GM23338 (cell line): ENCODE results near the gene CCR5.

Experiments
- CREB1 ChIP-seq: fragments of 250-450 bp; sonication (Bioruptor Pico); IDR thresholded peaks from 2 replicates; pipeline ENCODE4 v1.5.0; 2020; ENCODE audit warnings: low read depth, mild to moderate bottlenecking, moderate library complexity
- EZH2 ChIP-seq: fragments of 200-600 bp; sonication (generic); IDR thresholded peaks from one replicate; pipeline ENCODE4 v1.8.0; 2017; ENCODE audit warnings: antibody characterized with exemption, mild to moderate bottlenecking, low read depth; ENCODE audit not compliant: unreplicated experiment
- EZH2phosphoT487 ChIP-seq: fragments of 200-600 bp; sonication (generic); IDR thresholded peaks from one replicate; pipeline ENCODE4 v1.8.1; 2018; ENCODE audit warnings: antibody characterized with exemption; ENCODE audit not compliant: unreplicated experiment
- JUNB ChIP-seq: IDR thresholded peaks from one replicate; pipeline ENCODE4 v1.6.1; 2016; ENCODE audit warnings: antibody characterized with exemption; ENCODE audit not compliant: unreplicated experiment
- NANOG ChIP-seq: IDR thresholded peaks from 2 replicates; pipeline ENCODE4 v1.6.1; 2016; ENCODE audit warnings: antibody characterized with exemption, borderline replicate concordance
- POLR2AphosphoS5 ChIP-seq: IDR thresholded peaks from 2 replicates; pipeline ENCODE4 v1.6.1; 2016; ENCODE audit warnings: antibody characterized with exemption, low read depth
- STAT1 ChIP-seq: IDR thresholded peaks from one replicate; pipeline ENCODE4 v1.6.1; 2016; ENCODE audit warnings: antibody characterized with exemption; ENCODE audit not compliant: unreplicated experiment
- ZNF114 ChIP-seq: fragments of 250-450 bp; sonication (Bioruptor Pico); IDR thresholded peaks from 2 replicates; pipeline ENCODE4 v1.5.0; 2020; ENCODE audit warnings: mild to moderate bottlenecking, moderate library complexity
- ZNF331 ChIP-seq: fragments of 250-450 bp; sonication (Bioruptor Pico); IDR thresholded peaks from 2 replicates; pipeline ENCODE4 v1.5.0; 2020; ENCODE audit warnings: low read depth, mild to moderate bottlenecking, moderate library complexity
- TF ChIP-seq, protein P1 (sequence below): IDR thresholded peaks from 2 replicates; pipeline ENCODE4 v1.6.1; 2016; ENCODE audit warnings: antibody characterized with exemption
- TF ChIP-seq, protein P2 (sequence below), 2 experiments: fragments of 200-600 bp in 1 of 2; sonication (generic) in 1 of 2; conservative IDR thresholded peaks; 2 replicates each; pipeline versions ENCODE4 v1.5.1 to v1.6.1; 2016 to 2017; ENCODE audit warnings: antibody characterized with exemption in 2 of 2, low read depth in 2 of 2, mild to moderate bottlenecking in 2 of 2, moderate library complexity in 1 of 2
- TF ChIP-seq, protein P3 (sequence below): IDR thresholded peaks from one replicate; pipeline ENCODE4 v1.6.1; 2018; ENCODE audit warnings: antibody characterized with exemption; ENCODE audit not compliant: unreplicated experiment

DNA sequence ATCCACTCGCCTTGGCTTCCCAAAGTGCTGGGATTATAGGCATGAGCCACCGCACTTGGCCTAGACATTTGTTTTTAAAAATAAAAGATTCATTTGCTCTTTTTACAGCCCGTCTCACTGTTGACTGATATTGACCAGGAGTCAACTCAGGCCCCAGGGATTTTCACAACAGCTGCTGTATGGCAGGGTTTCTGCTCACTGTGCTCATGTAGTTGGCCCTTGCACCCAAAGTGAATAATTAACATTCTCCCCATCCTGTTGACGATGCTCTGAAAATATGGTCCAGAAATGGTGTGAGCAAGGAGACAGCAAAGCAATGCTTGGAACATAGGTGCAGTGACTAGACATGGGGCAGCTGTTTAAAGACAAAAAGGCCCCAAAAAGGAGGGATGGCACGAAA lies 2.9 kb upstream of the CCR5 start:
- TF ChIP-seq, protein P1, sequence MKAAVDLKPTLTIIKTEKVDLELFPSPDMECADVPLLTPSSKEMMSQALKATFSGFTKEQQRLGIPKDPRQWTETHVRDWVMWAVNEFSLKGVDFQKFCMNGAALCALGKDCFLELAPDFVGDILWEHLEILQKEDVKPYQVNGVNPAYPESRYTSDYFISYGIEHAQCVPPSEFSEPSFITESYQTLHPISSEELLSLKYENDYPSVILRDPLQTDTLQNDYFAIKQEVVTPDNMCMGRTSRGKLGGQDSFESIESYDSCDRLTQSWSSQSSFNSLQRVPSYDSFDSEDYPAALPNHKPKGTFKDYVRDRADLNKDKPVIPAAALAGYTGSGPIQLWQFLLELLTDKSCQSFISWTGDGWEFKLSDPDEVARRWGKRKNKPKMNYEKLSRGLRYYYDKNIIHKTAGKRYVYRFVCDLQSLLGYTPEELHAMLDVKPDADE = no peak
- TF ChIP-seq EZH2 (no peak), CREB1 (no peak), NANOG (no peak), POLR2AphosphoS5 (no peak), EZH2phosphoT487 (no peak), JUNB (no peak), STAT1 (no peak), ZNF331 (CRISPR knock-in tag) (no peak), ZNF114 (no peak)
- TF ChIP-seq, protein P2, sequence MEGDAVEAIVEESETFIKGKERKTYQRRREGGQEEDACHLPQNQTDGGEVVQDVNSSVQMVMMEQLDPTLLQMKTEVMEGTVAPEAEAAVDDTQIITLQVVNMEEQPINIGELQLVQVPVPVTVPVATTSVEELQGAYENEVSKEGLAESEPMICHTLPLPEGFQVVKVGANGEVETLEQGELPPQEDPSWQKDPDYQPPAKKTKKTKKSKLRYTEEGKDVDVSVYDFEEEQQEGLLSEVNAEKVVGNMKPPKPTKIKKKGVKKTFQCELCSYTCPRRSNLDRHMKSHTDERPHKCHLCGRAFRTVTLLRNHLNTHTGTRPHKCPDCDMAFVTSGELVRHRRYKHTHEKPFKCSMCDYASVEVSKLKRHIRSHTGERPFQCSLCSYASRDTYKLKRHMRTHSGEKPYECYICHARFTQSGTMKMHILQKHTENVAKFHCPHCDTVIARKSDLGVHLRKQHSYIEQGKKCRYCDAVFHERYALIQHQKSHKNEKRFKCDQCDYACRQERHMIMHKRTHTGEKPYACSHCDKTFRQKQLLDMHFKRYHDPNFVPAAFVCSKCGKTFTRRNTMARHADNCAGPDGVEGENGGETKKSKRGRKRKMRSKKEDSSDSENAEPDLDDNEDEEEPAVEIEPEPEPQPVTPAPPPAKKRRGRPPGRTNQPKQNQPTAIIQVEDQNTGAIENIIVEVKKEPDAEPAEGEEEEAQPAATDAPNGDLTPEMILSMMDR (conservative IDR thresholded peaks at IDR 0.05; ENCODE audit: low read depth in 2 of 2) = no peak
- TF ChIP-seq, protein P3, sequence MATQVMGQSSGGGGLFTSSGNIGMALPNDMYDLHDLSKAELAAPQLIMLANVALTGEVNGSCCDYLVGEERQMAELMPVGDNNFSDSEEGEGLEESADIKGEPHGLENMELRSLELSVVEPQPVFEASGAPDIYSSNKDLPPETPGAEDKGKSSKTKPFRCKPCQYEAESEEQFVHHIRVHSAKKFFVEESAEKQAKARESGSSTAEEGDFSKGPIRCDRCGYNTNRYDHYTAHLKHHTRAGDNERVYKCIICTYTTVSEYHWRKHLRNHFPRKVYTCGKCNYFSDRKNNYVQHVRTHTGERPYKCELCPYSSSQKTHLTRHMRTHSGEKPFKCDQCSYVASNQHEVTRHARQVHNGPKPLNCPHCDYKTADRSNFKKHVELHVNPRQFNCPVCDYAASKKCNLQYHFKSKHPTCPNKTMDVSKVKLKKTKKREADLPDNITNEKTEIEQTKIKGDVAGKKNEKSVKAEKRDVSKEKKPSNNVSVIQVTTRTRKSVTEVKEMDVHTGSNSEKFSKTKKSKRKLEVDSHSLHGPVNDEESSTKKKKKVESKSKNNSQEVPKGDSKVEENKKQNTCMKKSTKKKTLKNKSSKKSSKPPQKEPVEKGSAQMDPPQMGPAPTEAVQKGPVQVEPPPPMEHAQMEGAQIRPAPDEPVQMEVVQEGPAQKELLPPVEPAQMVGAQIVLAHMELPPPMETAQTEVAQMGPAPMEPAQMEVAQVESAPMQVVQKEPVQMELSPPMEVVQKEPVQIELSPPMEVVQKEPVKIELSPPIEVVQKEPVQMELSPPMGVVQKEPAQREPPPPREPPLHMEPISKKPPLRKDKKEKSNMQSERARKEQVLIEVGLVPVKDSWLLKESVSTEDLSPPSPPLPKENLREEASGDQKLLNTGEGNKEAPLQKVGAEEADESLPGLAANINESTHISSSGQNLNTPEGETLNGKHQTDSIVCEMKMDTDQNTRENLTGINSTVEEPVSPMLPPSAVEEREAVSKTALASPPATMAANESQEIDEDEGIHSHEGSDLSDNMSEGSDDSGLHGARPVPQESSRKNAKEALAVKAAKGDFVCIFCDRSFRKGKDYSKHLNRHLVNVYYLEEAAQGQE = no peak
